ENCODE results near the gene TRABD.

TRABD gene

GRCh38 chr22:50205781-50206569 is 20.3 kb downstream of the TRABD start:
- DNase-seq = no peak

- no peak for DNase-seq
These were observed 20.9 kb downstream of the TRABD start for GRCh38 chr22:50206599-50206998.

- DNase-seq = no peak
These were observed 21.8 kb downstream of the TRABD start for GRCh38 chr22:50207383-50208140.

- DNase-seq = no peak
These were observed 22.8 kb downstream of the TRABD start for GRCh38 chr22:50208430-50208938.

- DNase-seq = peak; percentile 23
These were observed 23.5 kb downstream of the TRABD start for GRCh38 chr22:50208939-50209892.

- peak; percentile 79 for DNase-seq
These were observed 24.2 kb downstream of the TRABD start for GRCh38 chr22:50209893-50210292.

- no peak for DNase-seq
These were observed 24.8 kb downstream of the TRABD start for GRCh38 chr22:50210378-50211139.

GRCh38 chr22:50211147-50211546 is 25.4 kb downstream of the TRABD start:
- no peak for DNase-seq

- DNase-seq = no peak
These were observed 27.6 kb downstream of the TRABD start for GRCh38 chr22:50213263-50213662.

GRCh38 chr22:50215297-50216054 is 29.8 kb downstream of the TRABD start:
- no peak for DNase-seq

- DNase-seq = no peak
These were observed 30.5 kb downstream of the TRABD start for GRCh38 chr22:50216055-50216683.

- DNase-seq = no peak
These were observed 31.2 kb downstream of the TRABD start for GRCh38 chr22:50216684-50217520.

- no peak for DNase-seq
These were observed 31.9 kb downstream of the TRABD start for GRCh38 chr22:50217543-50218152.

- no peak for DNase-seq
These were observed 32.7 kb downstream of the TRABD start for GRCh38 chr22:50218153-50218995.

- DNase-seq = no peak
These were observed 33.4 kb downstream of the TRABD start for GRCh38 chr22:50218996-50219727.

- DNase-seq = no peak
These were observed 34.3 kb downstream of the TRABD start for GRCh38 chr22:50219800-50220602.

Measured in stimulated activated CD8-positive, alpha-beta memory T cell treated with anti-CD3 and anti-CD28 coated beads, Interleukin-4, amount 100 ng/mL, for 48 hours (primary cell).